Measurements from ENCODE around the gene RAD1. TPM values are rescaled to one million over a fixed set of nuclear protein-coding genes. Genes with fewer than 3 reads are reported as not detected.

The RAD1 gene
- total and polyA plus RNA-seq, 2 donors (not counting 1 experiment from before 2014, with no cell fraction given) = 46.9 to 123 TPM

DNA sequence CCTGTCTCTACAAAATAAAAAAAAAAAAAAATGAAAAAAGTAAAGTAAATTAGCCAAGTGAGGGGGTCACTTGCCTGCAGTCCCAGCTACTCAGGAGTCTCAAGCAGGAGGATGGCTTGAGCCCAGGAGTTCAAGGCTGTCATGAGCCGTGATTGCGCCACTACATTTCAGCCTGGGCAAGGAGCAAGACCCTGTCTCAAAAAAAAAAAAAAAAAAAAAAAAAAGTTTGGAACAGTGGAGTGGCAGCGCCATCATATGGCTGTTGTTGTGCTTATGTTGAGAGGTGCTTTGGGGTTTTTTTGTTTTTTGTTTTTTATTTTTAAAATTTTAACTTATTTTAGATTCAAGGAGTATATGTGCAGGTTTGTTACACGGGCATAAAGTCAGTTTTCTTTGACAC lies 3.8 kb upstream of the RAD1 start:
- Histone ChIP-seq H3K36me3 (ENCODE audit: control insufficient read depth, insufficient read depth, low read length) (peaks cover 4% of the 10 kb centered on the region), H3K27me3 (ENCODE audit: control insufficient read depth, insufficient read depth, low read length) (no peaks in the 10 kb centered on the region), H3K27ac (ENCODE audit: insufficient read depth, low read length) (no peak overlapping the region), H3K4me3 (replicated peaks in 1 of 4; ENCODE audit: control extremely low read depth in 1 of 4, insufficient read depth in 1 of 4, low read depth in 3 of 4, low read length in 4 of 4) (no peak overlapping the region), H3K9me3 (ENCODE audit: control insufficient read depth, insufficient read depth, low read depth, low read length) (no peaks in the 10 kb centered on the region), H3K9ac (ENCODE audit: insufficient read depth, low read length) (no peak overlapping the region), H4K20me1 (ENCODE audit: control insufficient read depth, extremely low read depth, insufficient read depth, low read length) (no peaks in the 10 kb centered on the region), H3K4me2 (ENCODE audit: extremely low read depth, insufficient read depth, low read length) (no peak overlapping the region), H2AFZ (ENCODE audit: low read length) (no peak overlapping the region), H3K79me2 (ENCODE audit: control insufficient read depth, insufficient read depth, low read length) (peaks cover 52% of the 10 kb centered on the region), H3K4me1 (ENCODE audit: control insufficient read depth, extremely low read depth, insufficient read depth, low read length) (peaks cover 10% of the 10 kb centered on the region)
- no peak for DNase-seq (ENCODE audit: low read depth in 2 of 2)
- no peak for TF ChIP-seq EZH2 (IDR thresholded peaks at IDR 0.05; ENCODE audit: low read length, missing control alignments)
- TF ChIP-seq, protein P1, sequence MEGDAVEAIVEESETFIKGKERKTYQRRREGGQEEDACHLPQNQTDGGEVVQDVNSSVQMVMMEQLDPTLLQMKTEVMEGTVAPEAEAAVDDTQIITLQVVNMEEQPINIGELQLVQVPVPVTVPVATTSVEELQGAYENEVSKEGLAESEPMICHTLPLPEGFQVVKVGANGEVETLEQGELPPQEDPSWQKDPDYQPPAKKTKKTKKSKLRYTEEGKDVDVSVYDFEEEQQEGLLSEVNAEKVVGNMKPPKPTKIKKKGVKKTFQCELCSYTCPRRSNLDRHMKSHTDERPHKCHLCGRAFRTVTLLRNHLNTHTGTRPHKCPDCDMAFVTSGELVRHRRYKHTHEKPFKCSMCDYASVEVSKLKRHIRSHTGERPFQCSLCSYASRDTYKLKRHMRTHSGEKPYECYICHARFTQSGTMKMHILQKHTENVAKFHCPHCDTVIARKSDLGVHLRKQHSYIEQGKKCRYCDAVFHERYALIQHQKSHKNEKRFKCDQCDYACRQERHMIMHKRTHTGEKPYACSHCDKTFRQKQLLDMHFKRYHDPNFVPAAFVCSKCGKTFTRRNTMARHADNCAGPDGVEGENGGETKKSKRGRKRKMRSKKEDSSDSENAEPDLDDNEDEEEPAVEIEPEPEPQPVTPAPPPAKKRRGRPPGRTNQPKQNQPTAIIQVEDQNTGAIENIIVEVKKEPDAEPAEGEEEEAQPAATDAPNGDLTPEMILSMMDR (conservative IDR thresholded peaks at IDR 0.05 in 1 of 2, IDR thresholded peaks at IDR 0.05 in 1 of 2; ENCODE audit: low read depth in 1 of 2, low read length in 2 of 2) = peak in 1 of 2 donors; percentile 12

GRCh38 chr5:34918025-34918424 lies 2.7 kb upstream of the RAD1 start:
- no peak for DNase-seq (ENCODE audit: low read depth in 2 of 2)
- Histone ChIP-seq H3K4me1 (ENCODE audit: control insufficient read depth, extremely low read depth, insufficient read depth, low read length) (peaks cover 7% of the 10 kb centered on the region), H3K4me3 (replicated peaks in 1 of 4; ENCODE audit: control extremely low read depth in 1 of 4, insufficient read depth in 1 of 4, low read depth in 3 of 4, low read length in 4 of 4) (peak overlapping the region in 3 of 4 experiments; percentile 5 to 94 (median 23)), H3K27ac (ENCODE audit: insufficient read depth, low read length) (no peak overlapping the region), H3K9me3 (ENCODE audit: control insufficient read depth, insufficient read depth, low read depth, low read length) (no peaks in the 10 kb centered on the region), H3K36me3 (ENCODE audit: control insufficient read depth, insufficient read depth, low read length) (peaks cover 2% of the 10 kb centered on the region), H3K9ac (ENCODE audit: insufficient read depth, low read length) (no peak overlapping the region), H4K20me1 (ENCODE audit: control insufficient read depth, extremely low read depth, insufficient read depth, low read length) (no peaks in the 10 kb centered on the region), H2AFZ (ENCODE audit: low read length) (no peak overlapping the region), H3K4me2 (ENCODE audit: extremely low read depth, insufficient read depth, low read length) (peak overlapping the region; percentile 32), H3K27me3 (ENCODE audit: control insufficient read depth, insufficient read depth, low read length) (no peaks in the 10 kb centered on the region), H3K79me2 (ENCODE audit: control insufficient read depth, insufficient read depth, low read length) (peaks cover 59% of the 10 kb centered on the region)
- TF ChIP-seq, protein P1 (conservative IDR thresholded peaks at IDR 0.05 in 1 of 2, IDR thresholded peaks at IDR 0.05 in 1 of 2; ENCODE audit: low read depth in 1 of 2, low read length in 2 of 2) = no peak
- no peak for TF ChIP-seq EZH2 (IDR thresholded peaks at IDR 0.05; ENCODE audit: low read length, missing control alignments)

DNA sequence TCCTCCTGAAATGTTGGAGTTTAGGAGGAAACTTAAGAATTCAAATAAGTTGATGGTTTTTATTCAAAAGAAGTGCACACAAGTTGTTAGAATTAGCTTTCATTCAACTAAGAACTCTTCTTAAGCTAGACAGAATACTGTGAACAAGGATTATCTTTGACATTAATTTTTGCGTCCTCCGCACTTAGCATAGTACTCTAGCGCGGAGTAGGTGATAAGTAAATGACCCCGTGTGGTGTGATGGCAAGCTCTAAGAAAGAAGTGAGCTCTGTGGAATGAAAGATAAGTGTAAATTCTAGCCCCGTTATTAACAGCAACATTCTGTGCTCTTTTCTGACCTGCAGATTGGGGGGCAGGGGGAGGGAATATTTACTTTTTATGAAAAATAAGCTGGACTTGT lies 1.2 kb upstream of the RAD1 start:
- peak overlapping the region; percentile 92 for H3K4me2 ChIP-seq (ENCODE audit: extremely low read depth, insufficient read depth, low read length)
- no peak overlapping the region for H2AFZ ChIP-seq (ENCODE audit: low read length)
- H4K20me1 ChIP-seq (ENCODE audit: control insufficient read depth, extremely low read depth, insufficient read depth, low read length) = no peaks in the 10 kb centered on the region
- peaks cover 4% of the 10 kb centered on the region for H3K4me1 ChIP-seq (ENCODE audit: control insufficient read depth, extremely low read depth, insufficient read depth, low read length)
- no peaks in the 10 kb centered on the region for H3K9me3 ChIP-seq (ENCODE audit: control insufficient read depth, insufficient read depth, low read depth, low read length)
- H3K9ac ChIP-seq (ENCODE audit: insufficient read depth, low read length) = peak overlapping the region; percentile 80
- H3K4me3 ChIP-seq (replicated peaks in 1 of 4; ENCODE audit: control extremely low read depth in 1 of 4, insufficient read depth in 1 of 4, low read depth in 3 of 4, low read length in 4 of 4) = peak overlapping the region; percentile 65 to 99 (median 95)
- DNase-seq (ENCODE audit: low read depth in 2 of 2) = no peak
- peak overlapping the region; percentile 75 for H3K27ac ChIP-seq (ENCODE audit: insufficient read depth, low read length)
- peaks cover 5% of the 10 kb centered on the region for H3K36me3 ChIP-seq (ENCODE audit: control insufficient read depth, insufficient read depth, low read length)
- peaks cover 65% of the 10 kb centered on the region for H3K79me2 ChIP-seq (ENCODE audit: control insufficient read depth, insufficient read depth, low read length)
- H3K27me3 ChIP-seq (ENCODE audit: control insufficient read depth, insufficient read depth, low read length) = no peaks in the 10 kb centered on the region
- TF ChIP-seq EZH2 (IDR thresholded peaks at IDR 0.05; ENCODE audit: low read length, missing control alignments) = no peak

All from fibroblast of lung (primary cell).